GM12878 (cell line): ENCODE results near the gene PDLIM5. TPM values are rescaled to one million over a fixed set of nuclear protein-coding genes. Genes with fewer than 3 reads are reported as not detected.

ENCODE experiments used
- ATAC-seq: fragments of 200-7000 bp; cut with Tn5 transposase; 3 replicates; pipeline ENCODE4 v1.9.1; 2020; ENCODE audit warnings: mild to moderate bottlenecking, moderate library complexity
- BruUV-seq: library from RNA; stranded (reverse); fragments of 400-500 nt; replicated peaks from 2 replicates; lab custom pipeline; 2021; lab: Mats Ljungman, UMichigan
- CTCF ChIA-PET: fragments of 300-600 bp; sonication (Branson Sonifier 250); formaldehyde crosslinking; extraction: SDS; loops from one replicate; lab custom pipeline; 2021; ENCODE audit warnings: inconsistent platforms; lab: Yijun Ruan, JAX
- POLR2A ChIA-PET: fragments of 350-600 bp; formaldehyde crosslinking; extraction: SDS; loops from one replicate; lab custom pipeline; 2021; ENCODE audit warnings: inconsistent platforms; lab: Charles Lee
- RAD21 ChIA-PET: fragments of 300-600 bp; sonication (Branson Sonifier 250); formaldehyde crosslinking; loops from one replicate; lab custom pipeline; 2023; ENCODE audit warnings: antibody characterized with exemption; ENCODE audit not compliant: unreplicated experiment; lab: Charles Lee
- SMC1A ChIA-PET: fragments of 300-600 bp; sonication (Branson Sonifier 250); formaldehyde crosslinking; loops from one replicate; lab custom pipeline; 2023; ENCODE audit not compliant: unreplicated experiment, uncharacterized antibody; lab: Charles Lee
- DNase-seq: peaks from one replicate; pipeline ENCODE4 v3.0.0-alpha.2; 2011; ENCODE audit warnings: low read depth, low spot score
- FAIRE-seq: peaks from 3 replicates; lab custom pipeline; 2011; peaks lifted over from hg19 to GRCh38; lab: Jason Lieb, UNC
- H2AFZ ChIP-seq: 2 replicates; pipeline ENCODE4 v1.6.0; 2011; ENCODE audit warnings: low read depth, low read length, control low read depth; ENCODE audit not compliant: control insufficient read depth
- H3K27ac ChIP-seq: 2 replicates; pipeline ENCODE4 v1.5.1; 2011; ENCODE audit warnings: control low read depth; ENCODE audit not compliant: control insufficient read depth, insufficient read depth
- H3K27me3 ChIP-seq, 2 experiments: replicated peaks in 1 of 2; 2 replicates each; pipeline versions ENCODE4 v1.6.0 to v1.6.1; 2011; ENCODE audit warnings: low read length in 1 of 2; ENCODE audit not compliant: control insufficient read depth in 2 of 2, insufficient read depth in 2 of 2
- H3K36me3 ChIP-seq, 2 experiments: 2 replicates each; pipeline ENCODE4 v1.5.1; 2011; ENCODE audit warnings: low read length in 1 of 2; ENCODE audit not compliant: control insufficient read depth in 2 of 2, insufficient read depth in 2 of 2
- H3K4me1 ChIP-seq: 2 replicates; pipeline ENCODE4 v1.6.1; 2011; ENCODE audit warnings: mild to moderate bottlenecking, low read length, moderate library complexity, mixed read lengths; ENCODE audit not compliant: control insufficient read depth, insufficient read depth
- H3K4me2 ChIP-seq: 2 replicates; pipeline ENCODE4 v1.6.0; 2011; ENCODE audit warnings: control low read depth; ENCODE audit not compliant: control insufficient read depth, insufficient read depth
- H3K4me3 ChIP-seq: fragments of 200-600 bp; sonication (generic); 2 replicates; pipeline ENCODE4 v1.5.1; 2016
- H3K79me2 ChIP-seq: 2 replicates; pipeline ENCODE4 v1.6.0; 2011; ENCODE audit warnings: low read length; ENCODE audit not compliant: control insufficient read depth, insufficient read depth
- H3K9ac ChIP-seq: 2 replicates; pipeline ENCODE4 v1.8.0; 2011; ENCODE audit warnings: low read length, control low read depth, mixed read lengths; ENCODE audit not compliant: control insufficient read depth, insufficient read depth
- H3K9me3 ChIP-seq: replicated peaks from 3 replicates; pipeline ENCODE4 v1.5.1; 2011; ENCODE audit warnings: mild to moderate bottlenecking, low read length; ENCODE audit not compliant: control insufficient read depth, insufficient read depth
- H4K20me1 ChIP-seq: 2 replicates; pipeline ENCODE4 v1.6.0; 2011; ENCODE audit not compliant: control insufficient read depth, insufficient read depth
- EED ChIP-seq: sonication (generic); IDR thresholded peaks from 2 replicates; pipeline ENCODE4 v1.6.1; 2016; ENCODE audit warnings: antibody characterized with exemption, low read depth
- EGR1 ChIP-seq, 2 experiments: IDR thresholded peaks; 1 replicate in 1 of 2; 2 replicates in 1 of 2; pipeline ENCODE4 v1.6.1; 2011 to 2012; ENCODE audit warnings: low read depth in 2 of 2, low read length in 2 of 2, borderline replicate concordance in 1 of 2, mild to moderate bottlenecking in 1 of 2, moderate library complexity in 1 of 2
- SREBF1 ChIP-seq: IDR thresholded peaks from 2 replicates; pipeline ENCODE4 v1.6.1; 2012; ENCODE audit warnings: mild to moderate bottlenecking, low read length
- ZBTB4 ChIP-seq: fragments of 450-650 bp; formaldehyde crosslinking; IDR thresholded peaks from 2 replicates; pipeline ENCODE4 v1.4.0; 2022; ENCODE audit warnings: mild to moderate bottlenecking, moderate library complexity
- WGBS: methylation state at CpG from one replicate; pipeline ENCODE4 v1.1.6; 2016; ENCODE audit warnings: low lambda C conversion rate; ENCODE audit not compliant: insufficient replicate concordance, insufficient coverage; ENCODE audit errors: missing lambda C conversion rate; 5-methylcytosine and 5-hydroxymethylcytosine counted together
- in situ Hi-C: fragments of 300-500 bp; cut with MboI; formaldehyde crosslinking; loops from 9 replicates; pipeline ENCODE4 v1.14.3; 2018; ENCODE audit warnings: mixed read lengths
- intact Hi-C: fragments of 100-400 bp; cut with micrococcal nuclease; formaldehyde crosslinking; loops from one replicate; pipeline ENCODE4 v1.14.2; 2022; ENCODE audit not compliant: unreplicated experiment
- polyA plus RNA-seq, 11 experiments: library from polyadenylated mRNA; depleted of rRNA in 4 of 11; unstranded in 6 of 11; stranded (reverse) in 5 of 11; fragments of >200 nt; fragmentation: Nextera tagmentation in 4 of 11; fragmentation: Illumina TruSeq in 1 of 11; extraction: Ambion mirVana in 4 of 11; extraction: Trizol in 1 of 11; gene quantifications; 1 replicate in 1 of 11; 2 replicates in 10 of 11; pipeline versions ENCODE4 v1.2.1 to v1.2.3, GENCODE V29; 2011 to 2016; ENCODE audit warnings: inconsistent platforms in 2 of 11, missing spikeins in 2 of 11, low read depth in 1 of 11
- total RNA-seq, 4 experiments: library from RNA; depleted of rRNA in 3 of 4; stranded (reverse); fragments of >200 nt in 3 of 4; fragmentation: Illumina TruSeq in 1 of 4; extraction: Trizol in 1 of 4; gene quantifications; 2 replicates each; pipeline versions ENCODE4 v1.2.1 to v1.2.3, GENCODE V29; 2013 to 2021

PDLIM5 gene
- total and polyA plus RNA-seq, 10 of the 15 experiments (the other 5 are each of a cell fraction or from before 2014, with no cell fraction given) = 10.0 to 52.9 (median 20.7) TPM

- TF ChIP-seq ZBTB4 (CRISPR knock-in tag) = no peak
- no peak for TF ChIP-seq EED
- TF ChIP-seq SREBF1 = no peak
- TF ChIP-seq, all 136 proteins: peak for 0
Measured at GRCh38 chr4:94574616-94575015, 122.9 kb downstream of the PDLIM5 start (continued).

- H3K27me3 ChIP-seq = no peaks in the 10 kb centered on the region
- ChIA-PET POLR2A (no interaction called here), SMC1A (interaction anchor here (0.9 to 1.3 kb wide), 3 partner anchors 17 to 91 kb away, joined by 3 read pairs; no protein-coding TSS in a partner anchor), RAD21 (no interaction called here), CTCF (interaction anchor here (1.7 kb wide), 1 partner anchor 168 kb away, joined by 6 read pairs; no protein-coding TSS in a partner anchor)
- FAIRE-seq (no peak), DNase-seq (no peak), ATAC-seq (no peak; the same call in 1 of the 3 replicates)
- H3K4me3 ChIP-seq = no peak overlapping the region
- H3K4me2 ChIP-seq = no peak overlapping the region
- H3K79me2 ChIP-seq = no peaks in the 10 kb centered on the region
- in situ Hi-C loops (no loop called here), intact Hi-C loops (no loop called here)
- H3K9ac ChIP-seq = no peak overlapping the region
- 100% methylated on average over 10 of the region's 10 CpGs for WGBS
- H3K4me1 ChIP-seq = no peaks in the 10 kb centered on the region
- TF ChIP-seq EGR1 (IDR thresholded peaks at IDR 0.05; ENCODE audit: borderline replicate concordance in 1 of 2, low read depth in 2 of 2, low read length in 2 of 2) = no peak
- no peak overlapping the region for H2AFZ ChIP-seq
- BruUV-seq = no TSS peak
- H3K36me3 ChIP-seq = peaks cover 2 to 3% of the 10 kb centered on the region in 2 experiments; a peak in 2 of 4 replicates
- no peaks in the 10 kb centered on the region for H3K9me3 ChIP-seq
- no peaks in the 10 kb centered on the region for H4K20me1 ChIP-seq
- no peak overlapping the region for H3K27ac ChIP-seq
Measured at GRCh38 chr4:94575652-94576051, 123.9 kb downstream of the PDLIM5 start.
